GM10266 (cell line): ENCODE measurements around the gene MARCO.

Experiments
- DNase-seq: peaks from one replicate; pipeline ENCODE4 v3.0.0; 2012; ENCODE audit errors: extremely low spot score
- CTCF ChIP-seq: IDR thresholded peaks from 2 replicates; pipeline ENCODE4 v1.5.1; 2012; ENCODE audit warnings: mild to moderate bottlenecking, low read depth; ENCODE audit not compliant: control insufficient read depth, insufficient read depth; ENCODE audit errors: missing control alignments

MARCO gene

GRCh38 chr2:118914721-118915453 lies 27.1 kb upstream of the MARCO start:
- DNase-seq: no peak
- no peak for TF ChIP-seq CTCF

GRCh38 chr2:118918017-118918416 lies 24.0 kb upstream of the MARCO start:
- DNase-seq: no peak
- TF ChIP-seq CTCF: no peak

GRCh38 chr2:118921646-118922045 lies 20.3 kb upstream of the MARCO start:
- no peak for DNase-seq
- no peak for TF ChIP-seq CTCF

GRCh38 chr2:118922254-118922653 lies 19.7 kb upstream of the MARCO start:
- no peak for DNase-seq
- TF ChIP-seq CTCF: no peak

GRCh38 chr2:118923371-118923770 lies 18.6 kb upstream of the MARCO start:
- no peak for DNase-seq
- TF ChIP-seq CTCF: no peak

GRCh38 chr2:118925476-118925875 lies 16.5 kb upstream of the MARCO start:
- DNase-seq: no peak
- TF ChIP-seq CTCF: no peak

GRCh38 chr2:118925981-118926380 lies 16.0 kb upstream of the MARCO start:
- TF ChIP-seq CTCF: no peak

More at GRCh38 chr2:118925981-118926380, 16.0 kb upstream of the MARCO start:
- no peak for DNase-seq
